Liver (tissue), 3 donors: ENCODE data around the gene SLC8A1.

ENCODE experiments used
- EGR1 ChIP-seq, 2 donors: IDR thresholded peaks; 2 replicates each; pipeline ENCODE4 v1.6.1; 2016 to 2018; ENCODE audit warnings: antibody characterized with exemption in 2 of 2, low read depth in 2 of 2
- FOXA1 ChIP-seq: IDR thresholded peaks from 2 replicates; pipeline ENCODE4 v1.6.1; 2016; ENCODE audit warnings: antibody characterized with exemption
- FOXA2 ChIP-seq: IDR thresholded peaks from 2 replicates; pipeline ENCODE4 v1.6.1; 2016; ENCODE audit warnings: antibody characterized with exemption
- GABPA ChIP-seq, 2 donors: IDR thresholded peaks in 1 of 2; conservative IDR thresholded peaks in 1 of 2; 2 replicates each; pipeline ENCODE4 v1.6.1; 2016; ENCODE audit warnings: antibody characterized with exemption in 2 of 2, mild to moderate bottlenecking in 1 of 2, moderate library complexity in 1 of 2
- JUND ChIP-seq, 2 donors: IDR thresholded peaks; 2 replicates each; pipeline ENCODE4 v1.6.1; 2016; ENCODE audit warnings: antibody characterized with exemption in 2 of 2
- NR2F2 ChIP-seq: IDR thresholded peaks from 2 replicates; pipeline ENCODE4 v1.6.1; 2016; ENCODE audit warnings: antibody characterized with exemption
- RAD21 ChIP-seq, 2 donors: IDR thresholded peaks; 2 replicates each; pipeline ENCODE4 v1.6.1; 2016; ENCODE audit warnings: antibody characterized with exemption in 2 of 2, mild to moderate bottlenecking in 2 of 2
- SP1 ChIP-seq: IDR thresholded peaks from 2 replicates; pipeline ENCODE4 v1.6.1; 2018; ENCODE audit warnings: antibody characterized with exemption, mild to moderate bottlenecking
- YY1 ChIP-seq: IDR thresholded peaks from 2 replicates; pipeline ENCODE4 v1.6.1; 2016; ENCODE audit warnings: antibody characterized with exemption, mild to moderate bottlenecking
- TF ChIP-seq, protein P1 (sequence below): fragments of 150-350 bp; IDR thresholded peaks from 2 replicates; pipeline ENCODE4 v1.5.1; 2017; ENCODE audit warnings: improper control_type of control experiment, low read depth, low read length; ENCODE audit not compliant: missing input control
- TF ChIP-seq, protein P2 (sequence below): IDR thresholded peaks from 2 replicates; pipeline ENCODE4 v1.6.1; 2016; ENCODE audit warnings: antibody characterized with exemption
- TF ChIP-seq, protein P3 (sequence below): IDR thresholded peaks from 2 replicates; pipeline ENCODE4 v1.6.1; 2016; ENCODE audit warnings: antibody characterized with exemption, mild to moderate bottlenecking
- TF ChIP-seq, protein P4 (sequence below): IDR thresholded peaks from 2 replicates; pipeline ENCODE4 v1.6.1; 2016; ENCODE audit warnings: antibody characterized with exemption
- donor health status: healthy.
- donor health status: healthy.

DNA sequence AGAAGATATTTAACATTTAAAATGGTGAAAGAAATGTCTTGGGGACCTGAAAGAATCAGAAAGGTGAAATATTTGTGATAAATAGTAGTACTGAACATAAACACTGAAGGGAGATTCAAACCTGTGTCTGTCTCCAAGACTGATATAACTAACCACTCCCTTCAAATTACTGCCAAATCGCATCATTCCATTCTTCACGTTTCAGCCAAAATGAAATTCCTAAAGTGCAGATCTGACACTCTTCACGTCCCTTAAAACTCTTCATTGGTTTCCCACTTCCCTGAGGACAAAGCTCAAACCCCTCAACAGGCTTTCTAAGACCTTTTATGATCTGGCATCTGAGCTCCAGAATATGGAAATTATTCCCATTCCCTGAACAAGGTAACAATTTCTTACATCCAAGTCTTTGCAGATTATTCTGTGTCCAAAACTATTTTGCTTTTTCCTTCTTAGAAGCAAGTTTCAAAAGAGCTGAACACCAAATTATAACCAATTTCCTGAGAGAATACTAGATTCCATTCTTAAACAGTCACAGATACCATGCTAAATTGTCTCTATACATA lies 18.9 kb downstream of the SLC8A1 start:
- TF ChIP-seq, protein P1, sequence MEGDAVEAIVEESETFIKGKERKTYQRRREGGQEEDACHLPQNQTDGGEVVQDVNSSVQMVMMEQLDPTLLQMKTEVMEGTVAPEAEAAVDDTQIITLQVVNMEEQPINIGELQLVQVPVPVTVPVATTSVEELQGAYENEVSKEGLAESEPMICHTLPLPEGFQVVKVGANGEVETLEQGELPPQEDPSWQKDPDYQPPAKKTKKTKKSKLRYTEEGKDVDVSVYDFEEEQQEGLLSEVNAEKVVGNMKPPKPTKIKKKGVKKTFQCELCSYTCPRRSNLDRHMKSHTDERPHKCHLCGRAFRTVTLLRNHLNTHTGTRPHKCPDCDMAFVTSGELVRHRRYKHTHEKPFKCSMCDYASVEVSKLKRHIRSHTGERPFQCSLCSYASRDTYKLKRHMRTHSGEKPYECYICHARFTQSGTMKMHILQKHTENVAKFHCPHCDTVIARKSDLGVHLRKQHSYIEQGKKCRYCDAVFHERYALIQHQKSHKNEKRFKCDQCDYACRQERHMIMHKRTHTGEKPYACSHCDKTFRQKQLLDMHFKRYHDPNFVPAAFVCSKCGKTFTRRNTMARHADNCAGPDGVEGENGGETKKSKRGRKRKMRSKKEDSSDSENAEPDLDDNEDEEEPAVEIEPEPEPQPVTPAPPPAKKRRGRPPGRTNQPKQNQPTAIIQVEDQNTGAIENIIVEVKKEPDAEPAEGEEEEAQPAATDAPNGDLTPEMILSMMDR: no peak
- TF ChIP-seq FOXA2: no peak
- TF ChIP-seq, protein P2, sequence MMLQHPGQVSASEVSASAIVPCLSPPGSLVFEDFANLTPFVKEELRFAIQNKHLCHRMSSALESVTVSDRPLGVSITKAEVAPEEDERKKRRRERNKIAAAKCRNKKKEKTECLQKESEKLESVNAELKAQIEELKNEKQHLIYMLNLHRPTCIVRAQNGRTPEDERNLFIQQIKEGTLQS: no peak
- no peak for TF ChIP-seq GABPA (IDR thresholded peaks at IDR 0.05 in 1 of 2, conservative IDR thresholded peaks at IDR 0.05 in 1 of 2)
- no peak for TF ChIP-seq NR2F2
- TF ChIP-seq, protein P3, sequence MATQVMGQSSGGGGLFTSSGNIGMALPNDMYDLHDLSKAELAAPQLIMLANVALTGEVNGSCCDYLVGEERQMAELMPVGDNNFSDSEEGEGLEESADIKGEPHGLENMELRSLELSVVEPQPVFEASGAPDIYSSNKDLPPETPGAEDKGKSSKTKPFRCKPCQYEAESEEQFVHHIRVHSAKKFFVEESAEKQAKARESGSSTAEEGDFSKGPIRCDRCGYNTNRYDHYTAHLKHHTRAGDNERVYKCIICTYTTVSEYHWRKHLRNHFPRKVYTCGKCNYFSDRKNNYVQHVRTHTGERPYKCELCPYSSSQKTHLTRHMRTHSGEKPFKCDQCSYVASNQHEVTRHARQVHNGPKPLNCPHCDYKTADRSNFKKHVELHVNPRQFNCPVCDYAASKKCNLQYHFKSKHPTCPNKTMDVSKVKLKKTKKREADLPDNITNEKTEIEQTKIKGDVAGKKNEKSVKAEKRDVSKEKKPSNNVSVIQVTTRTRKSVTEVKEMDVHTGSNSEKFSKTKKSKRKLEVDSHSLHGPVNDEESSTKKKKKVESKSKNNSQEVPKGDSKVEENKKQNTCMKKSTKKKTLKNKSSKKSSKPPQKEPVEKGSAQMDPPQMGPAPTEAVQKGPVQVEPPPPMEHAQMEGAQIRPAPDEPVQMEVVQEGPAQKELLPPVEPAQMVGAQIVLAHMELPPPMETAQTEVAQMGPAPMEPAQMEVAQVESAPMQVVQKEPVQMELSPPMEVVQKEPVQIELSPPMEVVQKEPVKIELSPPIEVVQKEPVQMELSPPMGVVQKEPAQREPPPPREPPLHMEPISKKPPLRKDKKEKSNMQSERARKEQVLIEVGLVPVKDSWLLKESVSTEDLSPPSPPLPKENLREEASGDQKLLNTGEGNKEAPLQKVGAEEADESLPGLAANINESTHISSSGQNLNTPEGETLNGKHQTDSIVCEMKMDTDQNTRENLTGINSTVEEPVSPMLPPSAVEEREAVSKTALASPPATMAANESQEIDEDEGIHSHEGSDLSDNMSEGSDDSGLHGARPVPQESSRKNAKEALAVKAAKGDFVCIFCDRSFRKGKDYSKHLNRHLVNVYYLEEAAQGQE: no peak
- no peak for TF ChIP-seq RAD21 (IDR thresholded peaks at IDR 0.05)
- no peak for TF ChIP-seq JUND (IDR thresholded peaks at IDR 0.05)
- TF ChIP-seq, protein P4, sequence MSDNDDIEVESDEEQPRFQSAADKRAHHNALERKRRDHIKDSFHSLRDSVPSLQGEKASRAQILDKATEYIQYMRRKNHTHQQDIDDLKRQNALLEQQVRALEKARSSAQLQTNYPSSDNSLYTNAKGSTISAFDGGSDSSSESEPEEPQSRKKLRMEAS: no peak
- no peak for TF ChIP-seq YY1
- no peak for TF ChIP-seq SP1
- no peak for TF ChIP-seq FOXA1
- TF ChIP-seq EGR1 (IDR thresholded peaks at IDR 0.05; ENCODE audit: low read depth in 2 of 2): no peak
